NCI-H524 treated with DMSO at 0.1 percent for 48 hours (cell line): ENCODE results near the gene RBMS3.

ENCODE experiments used
- DNase-seq: peaks from one replicate; lab custom pipeline; 2025; lab: John Stamatoyannopoulos, UW

Gene RBMS3

DNA sequence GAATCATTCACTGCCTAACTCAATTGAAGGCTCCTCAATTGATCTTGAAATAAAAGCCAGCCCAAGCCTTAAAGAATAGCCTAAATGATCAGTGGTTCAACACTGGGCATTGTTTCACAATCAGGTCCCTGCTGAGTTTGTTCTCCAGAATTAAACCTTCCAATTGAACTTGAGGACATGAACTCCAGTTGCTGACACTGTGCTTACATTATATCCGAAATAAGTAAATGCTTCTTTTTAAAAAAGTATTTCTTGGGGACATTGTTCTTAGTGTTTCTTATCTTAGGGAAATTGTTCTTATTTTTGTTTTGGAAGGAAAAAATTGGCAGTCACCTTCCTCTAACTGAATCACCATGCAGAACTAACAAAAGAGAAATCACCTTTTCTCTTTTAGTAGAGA is 450.2 kb downstream of the RBMS3 start:
- DNase-seq: no peak

DNA sequence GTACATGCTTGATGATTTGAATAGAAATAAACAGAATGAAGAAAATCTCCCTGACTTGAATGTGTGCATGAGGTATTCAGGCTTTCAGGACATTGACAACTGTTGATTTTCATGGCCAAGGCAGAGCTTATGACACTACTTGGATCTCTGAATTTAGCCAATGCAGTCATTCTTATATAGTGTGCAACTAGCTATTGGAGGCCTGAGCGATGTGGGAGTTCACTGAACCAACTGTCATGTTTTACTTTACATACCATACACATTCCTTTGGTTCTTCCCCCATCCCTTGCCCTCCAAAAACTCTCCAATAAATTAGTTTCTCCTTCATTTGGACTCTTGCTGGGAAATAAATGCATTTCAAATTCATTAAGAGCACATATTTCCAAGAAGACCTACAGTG is 460.4 kb downstream of the RBMS3 start:
- DNase-seq: no peak

DNA sequence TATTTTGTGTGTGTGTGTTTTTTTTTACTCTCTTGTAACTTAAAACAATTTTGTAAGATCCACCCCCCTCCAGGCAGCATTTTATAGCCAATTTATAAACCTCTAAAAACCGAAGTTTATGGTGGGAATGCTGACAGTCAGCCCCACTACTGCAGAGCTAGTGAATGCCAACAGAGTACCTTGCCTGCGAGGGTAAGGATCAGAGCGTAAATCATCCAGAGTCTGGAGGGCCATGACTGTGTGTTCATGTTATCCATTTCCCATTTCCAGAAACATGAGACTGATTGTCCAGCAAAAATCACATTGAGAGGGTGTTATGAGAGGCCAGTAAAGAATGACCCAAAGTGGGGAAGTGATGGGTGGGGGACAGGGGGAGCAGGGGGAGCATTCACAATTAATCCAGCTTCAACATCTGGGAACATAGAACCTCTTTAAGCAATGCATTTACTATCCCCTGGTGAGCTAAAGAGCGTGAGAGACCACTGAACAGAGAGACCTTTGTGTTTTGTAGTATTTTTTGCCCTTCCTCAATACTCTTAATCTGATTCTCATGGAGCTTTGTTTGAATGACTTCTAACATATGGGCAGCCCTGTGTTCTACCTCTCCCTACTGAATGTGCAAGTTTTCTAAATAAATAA is 464.5 kb downstream of the RBMS3 start:
- no peak for DNase-seq

DNA sequence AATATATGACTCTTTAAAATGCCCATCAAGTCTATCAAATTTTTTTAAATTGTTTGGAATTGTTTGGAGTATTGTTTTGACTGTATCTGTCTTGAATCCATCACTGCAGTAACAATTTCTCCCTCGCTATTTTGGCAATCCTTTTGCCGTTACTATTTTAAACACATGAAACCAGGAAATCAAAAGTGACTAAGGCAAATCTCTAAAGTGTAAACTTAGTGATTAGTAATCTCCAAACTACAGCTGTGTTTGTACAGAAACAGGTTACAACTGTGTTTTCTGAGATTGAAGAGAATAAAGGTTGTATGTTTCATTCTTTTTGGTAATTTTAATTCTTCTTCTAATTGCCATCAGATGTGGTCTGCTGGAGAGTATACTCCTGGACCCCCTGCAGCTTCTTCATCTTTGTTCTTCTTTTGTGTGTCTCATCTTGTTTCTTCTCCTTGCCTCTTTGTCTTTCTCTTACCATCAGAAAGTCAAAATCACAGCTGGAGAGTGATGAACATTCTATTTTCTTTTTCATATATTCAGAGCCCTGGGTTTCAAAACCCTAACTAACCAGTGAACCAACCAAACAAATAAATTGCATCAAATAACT is 465.4 kb downstream of the RBMS3 start:
- no peak for DNase-seq

DNA sequence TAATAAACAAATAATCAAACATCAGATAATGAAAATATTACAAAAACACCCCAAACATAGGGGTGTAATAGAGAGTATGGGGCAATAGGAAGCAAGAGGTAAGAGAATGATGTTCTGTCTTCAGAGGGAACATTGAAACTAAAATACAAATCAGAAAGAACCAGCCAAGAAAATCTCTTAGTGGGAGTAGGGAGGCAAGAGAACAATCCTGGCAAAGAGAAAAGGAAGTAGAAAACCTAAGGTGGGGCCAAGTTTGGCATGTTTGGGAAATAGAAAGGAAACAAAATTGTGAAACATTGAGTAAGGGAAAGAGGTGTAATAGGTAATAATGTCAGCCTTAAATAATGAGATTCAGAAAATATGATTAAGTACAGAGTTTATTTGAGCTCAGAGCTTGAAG is 467.1 kb downstream of the RBMS3 start:
- DNase-seq: no peak

DNA sequence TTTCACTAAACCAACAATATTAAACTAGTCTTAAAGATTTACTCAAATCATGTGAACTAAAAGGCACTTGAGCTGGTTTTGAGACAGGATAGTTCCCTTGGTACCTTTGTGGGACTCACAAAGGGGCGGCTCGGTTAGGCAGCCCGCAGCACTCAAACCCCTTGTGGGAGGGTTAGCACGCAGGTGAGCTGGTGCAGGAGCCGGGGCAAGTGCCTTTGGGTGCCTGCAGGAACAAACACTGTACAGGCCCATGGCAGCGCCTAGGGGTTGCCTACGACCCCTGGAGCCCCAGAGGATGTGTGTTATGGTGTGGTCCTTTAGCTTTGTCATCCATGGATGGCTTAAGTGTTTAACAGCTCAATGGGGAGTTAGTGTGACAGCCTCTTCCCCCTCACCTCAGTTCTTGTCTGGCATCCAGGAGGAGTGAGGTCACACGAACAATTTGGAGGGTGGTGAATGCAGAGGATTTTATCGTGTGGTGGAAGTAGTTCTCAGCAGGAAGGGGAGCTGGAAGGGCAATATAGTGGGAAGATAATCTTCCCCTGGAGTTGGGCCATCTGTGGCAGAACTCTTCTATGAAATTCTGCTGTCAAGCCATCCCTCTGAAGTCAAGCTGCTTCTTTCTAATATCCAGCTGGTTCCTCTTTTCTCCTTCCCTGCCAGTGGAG is 470.9 kb downstream of the RBMS3 start:
- peak; percentile 2 for DNase-seq

DNA sequence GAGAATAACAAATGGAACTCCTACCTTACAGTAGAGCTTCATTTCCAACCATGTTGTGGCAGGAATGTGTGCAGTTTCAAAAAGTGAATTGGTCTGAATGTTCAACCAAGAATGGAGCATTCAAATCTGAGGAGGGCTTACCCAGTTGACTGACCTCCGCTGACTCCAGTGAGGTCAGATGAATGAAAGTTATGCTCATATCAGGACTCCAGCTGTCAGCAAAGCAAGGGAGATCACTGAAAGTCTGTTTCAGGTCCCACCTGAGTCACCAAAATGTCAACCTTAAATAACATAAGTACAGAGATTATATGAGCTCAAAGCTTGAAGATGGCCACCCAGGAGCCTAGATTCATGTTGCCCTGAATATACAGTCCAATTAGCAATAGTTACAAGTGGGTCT is 473.5 kb downstream of the RBMS3 start:
- no peak for DNase-seq

DNA sequence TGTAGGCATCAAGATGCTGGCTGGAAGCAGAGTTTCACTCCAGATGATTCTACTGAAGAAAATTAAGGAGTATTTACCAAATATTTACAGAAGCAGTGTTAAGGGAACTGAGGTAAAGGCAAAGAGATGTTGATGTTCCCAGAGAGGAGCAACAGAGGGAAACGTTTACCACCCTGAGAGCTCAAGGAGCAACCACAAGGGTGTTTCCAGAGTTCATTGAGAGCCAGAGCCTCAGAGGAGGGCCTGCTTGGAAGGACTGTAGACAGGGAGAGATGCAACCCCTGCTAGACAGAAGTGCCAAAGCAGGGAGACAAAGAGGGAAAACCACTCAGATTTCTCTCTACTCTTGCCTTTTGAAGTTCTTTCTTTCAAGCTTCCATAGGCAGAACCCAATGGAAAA is 474.5 kb downstream of the RBMS3 start:
- no peak for DNase-seq

DNA sequence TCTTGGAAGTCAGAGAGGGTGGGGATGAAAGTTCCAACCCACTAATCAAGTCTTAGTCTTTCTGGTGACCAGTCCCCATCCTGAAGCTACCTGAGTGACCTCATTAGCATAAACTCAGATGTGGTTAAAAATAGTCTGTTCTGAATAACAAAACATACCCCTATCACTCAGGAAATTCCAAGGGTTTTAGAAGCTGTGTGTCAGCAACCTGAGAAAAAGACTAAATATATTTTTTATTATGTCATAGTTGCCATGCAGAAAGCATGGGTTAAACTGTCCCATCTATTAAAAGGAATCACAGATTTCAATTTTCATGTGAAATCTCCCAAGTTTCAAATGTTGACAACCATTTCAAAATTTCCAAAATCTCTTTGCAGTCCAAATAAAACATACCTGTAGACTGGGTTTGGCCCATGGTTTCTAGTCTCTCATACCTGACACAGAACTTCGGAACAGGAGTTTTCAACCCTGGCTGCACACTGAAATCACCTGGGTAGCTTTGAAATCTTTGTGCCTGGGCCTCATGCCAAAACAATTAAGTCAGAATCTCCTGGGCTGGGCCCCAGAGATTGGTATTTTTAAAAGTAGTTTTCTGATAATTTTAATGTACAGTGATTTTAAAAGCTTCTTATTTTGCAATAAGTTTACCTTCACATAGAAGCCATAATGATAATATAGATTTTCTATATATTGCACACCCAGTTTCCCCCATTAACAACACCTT is 476.3 kb downstream of the RBMS3 start:
- DNase-seq: no peak

DNA sequence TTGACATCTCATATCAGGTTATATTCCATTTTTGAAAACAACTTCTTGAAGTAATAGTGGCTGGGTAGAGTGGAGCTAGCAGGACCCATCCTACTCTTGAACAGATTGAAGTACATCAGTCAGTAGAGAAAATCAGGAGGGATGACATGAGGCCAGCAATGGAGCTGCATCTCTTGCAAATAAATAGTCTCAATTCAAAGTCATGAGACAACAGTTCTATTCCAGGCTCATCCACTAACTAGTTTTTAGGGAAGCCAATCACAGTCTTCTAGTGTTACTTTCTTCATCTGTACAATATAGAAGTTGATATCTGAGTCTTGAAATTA is 477.2 kb downstream of the RBMS3 start:
- DNase-seq: no peak

DNA sequence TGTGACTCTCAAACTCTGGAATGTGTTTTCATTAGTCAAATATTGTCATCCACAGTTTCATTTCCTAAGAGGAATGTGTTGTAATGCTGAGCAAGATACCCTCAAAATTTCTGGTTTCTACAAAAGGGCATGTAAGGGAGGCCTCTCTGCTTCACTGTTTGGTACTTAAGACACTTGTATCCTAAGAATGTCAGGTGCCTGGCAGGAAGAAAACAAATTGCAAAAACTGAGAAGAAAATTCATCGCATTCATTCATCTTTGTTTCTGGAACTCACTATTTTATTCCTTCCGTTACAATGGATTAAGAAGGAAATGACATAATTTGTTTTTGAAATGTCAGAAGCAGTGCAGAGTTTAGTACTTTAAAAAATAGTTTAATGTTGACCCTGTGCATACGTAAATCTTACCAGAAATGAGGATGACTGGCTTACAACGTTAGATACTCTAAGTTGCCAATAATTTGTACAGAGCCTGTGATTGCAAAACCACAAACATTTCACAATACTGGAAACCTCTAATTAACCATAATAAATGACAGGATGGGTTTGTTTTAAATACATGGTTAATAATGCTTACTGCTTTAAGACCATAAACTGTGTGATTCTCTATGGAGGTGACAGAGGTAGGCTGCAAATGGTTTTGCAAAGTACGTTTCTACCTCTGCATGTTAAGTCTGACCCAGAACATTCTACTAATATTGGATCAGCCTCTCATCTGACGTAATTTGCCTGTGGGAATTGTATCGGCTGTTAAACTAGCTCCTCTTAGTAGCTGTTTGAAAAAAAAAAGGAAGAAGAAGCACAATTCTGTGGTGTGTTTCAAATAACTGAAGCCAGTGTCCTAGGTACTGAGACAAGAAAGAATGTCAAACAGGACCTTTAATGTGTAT is 477.8 kb downstream of the RBMS3 start:
- DNase-seq: no peak

DNA sequence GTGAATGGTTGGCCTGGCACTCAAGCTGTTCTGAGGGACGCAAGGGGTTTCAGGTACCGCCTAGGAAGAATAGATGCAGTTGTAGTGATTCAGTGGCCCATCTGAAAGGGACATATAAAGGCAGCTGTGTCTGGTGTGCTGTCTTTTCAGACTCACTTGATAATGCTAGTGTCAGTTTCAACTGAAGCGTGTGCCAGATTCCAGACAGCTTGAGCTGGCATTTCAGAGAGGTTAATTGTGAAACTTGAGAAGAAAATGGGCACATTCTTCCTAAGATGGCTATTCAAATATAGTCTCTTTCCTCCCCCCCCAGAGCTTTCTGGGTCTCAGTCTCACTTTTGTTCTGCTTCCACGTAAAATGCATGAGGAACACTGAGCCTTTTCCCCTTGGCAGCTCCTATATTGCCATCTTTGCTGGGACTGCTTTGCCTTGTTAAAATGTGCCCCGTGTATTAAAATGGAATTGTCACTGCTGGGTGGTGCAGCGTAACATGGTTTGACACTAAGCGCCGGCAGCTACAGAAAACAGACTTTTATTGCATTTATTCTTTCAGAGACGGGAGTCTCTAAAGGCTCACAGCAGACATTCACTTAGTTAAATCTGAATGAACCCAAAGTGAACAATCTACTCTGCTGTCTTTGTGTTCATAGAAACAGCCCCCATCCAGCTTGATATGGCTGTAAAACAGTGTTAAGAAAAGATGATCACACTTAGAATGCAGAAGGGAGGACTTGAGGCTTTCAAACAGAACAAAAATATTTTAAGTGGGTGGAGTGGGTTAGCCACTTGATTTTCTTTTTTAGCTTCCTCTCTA is 478.7 kb downstream of the RBMS3 start:
- DNase-seq: peak; percentile 71

DNA sequence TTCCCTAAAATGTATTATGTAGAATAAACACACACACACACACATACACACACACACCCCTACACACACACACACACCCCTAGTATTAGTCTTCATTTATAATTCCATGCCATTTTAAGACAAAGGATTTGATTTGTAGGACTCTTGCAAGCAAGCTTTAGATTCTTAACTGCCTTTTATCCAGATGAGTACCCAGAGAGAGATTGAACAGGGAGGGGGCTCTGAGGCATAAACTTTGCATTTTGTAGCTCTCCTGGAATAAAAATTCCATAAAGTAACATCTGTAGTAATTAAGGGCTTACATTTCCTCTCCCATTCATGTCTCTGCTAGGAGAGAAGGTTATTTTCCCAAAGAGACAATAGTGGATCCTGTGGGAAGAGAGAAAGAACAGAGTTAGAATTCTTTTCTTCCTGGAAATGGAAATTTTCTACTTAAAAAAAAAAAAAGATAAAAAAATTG is 479.4 kb downstream of the RBMS3 start:
- peak; percentile 28 for DNase-seq

DNA sequence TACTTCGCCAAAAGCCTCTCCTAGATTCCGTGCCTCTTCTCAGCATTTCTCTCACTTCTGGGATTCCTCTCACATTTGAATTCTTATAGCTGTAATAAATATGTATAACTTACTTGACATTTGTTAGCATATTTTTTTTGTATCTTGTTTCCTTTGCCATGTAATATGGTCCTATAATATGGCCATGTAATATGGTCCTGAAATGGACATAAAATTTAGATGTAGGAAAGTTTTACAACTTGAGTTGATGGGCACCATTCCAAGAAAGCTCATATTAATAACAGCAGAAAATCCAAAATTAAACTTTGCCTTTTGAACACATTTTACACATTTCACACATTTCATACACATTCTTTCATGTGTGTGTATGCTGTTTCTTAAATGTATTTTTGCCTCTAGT is 480.6 kb downstream of the RBMS3 start:
- DNase-seq: no peak

DNA sequence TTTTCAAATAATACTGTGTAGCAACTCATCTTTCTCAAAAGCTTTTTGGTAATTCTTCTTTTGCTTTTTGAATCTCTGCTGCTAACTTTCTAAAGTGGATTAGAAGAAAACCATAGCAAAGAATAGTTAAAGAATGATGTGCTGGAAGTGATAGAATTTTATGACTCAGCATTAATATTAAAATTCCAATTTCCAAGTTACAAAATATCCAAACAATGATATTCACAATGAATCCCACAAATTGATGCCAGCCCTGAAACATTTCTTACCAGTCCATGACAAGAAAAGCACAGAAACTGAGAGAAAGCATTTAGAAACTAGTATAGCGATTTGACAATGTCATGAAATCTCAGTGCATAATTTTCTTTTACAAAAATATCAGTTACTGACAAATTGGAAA is 482.2 kb downstream of the RBMS3 start:
- no peak for DNase-seq

DNA sequence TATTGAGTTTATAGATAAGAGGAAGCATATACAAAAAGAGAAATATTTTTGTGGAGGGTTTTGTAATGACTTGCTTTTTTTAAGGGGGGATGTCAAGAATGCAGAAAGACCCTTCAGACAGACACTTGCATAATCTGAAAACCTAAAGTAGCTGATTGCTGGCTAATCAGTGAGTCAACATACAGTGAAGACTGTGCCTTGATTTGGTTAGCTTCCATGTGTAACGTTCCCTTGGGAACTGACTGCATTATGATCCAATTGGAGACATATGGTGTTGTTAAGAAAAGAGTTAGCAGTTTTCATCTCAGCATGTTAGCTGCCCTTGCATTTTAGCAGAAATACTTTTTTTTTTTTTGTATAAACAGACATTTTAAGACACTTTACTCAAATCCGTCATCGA is 483.2 kb downstream of the RBMS3 start:
- peak; percentile 90 for DNase-seq

DNA sequence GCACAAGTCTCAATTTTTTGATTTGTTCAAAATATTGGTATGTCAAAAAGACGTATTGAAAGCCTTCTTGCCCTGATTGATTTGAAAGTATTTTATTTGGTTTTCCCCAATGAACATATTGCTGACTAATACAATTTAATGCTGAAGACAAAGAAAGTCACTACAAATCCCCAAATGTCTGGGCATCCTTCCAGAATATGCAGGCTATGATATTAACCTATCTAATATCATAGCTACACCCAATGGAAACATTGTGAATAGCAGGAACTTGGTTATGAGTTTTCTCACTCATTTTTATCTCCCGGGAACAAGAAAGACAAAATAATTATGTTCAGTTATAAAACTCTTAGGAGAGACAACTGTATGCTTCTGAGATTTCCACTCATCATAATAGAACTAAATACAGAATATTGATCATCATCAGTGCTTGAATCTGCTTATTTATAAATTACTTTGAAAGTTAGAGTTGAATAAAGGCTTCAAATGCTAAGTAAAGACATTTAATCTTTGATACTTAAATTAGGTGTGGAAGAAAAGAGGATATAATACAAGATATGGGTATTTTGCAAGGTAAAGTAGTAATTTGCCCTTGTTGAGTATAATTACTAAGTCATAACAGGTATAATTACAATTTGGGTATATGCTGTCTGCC is 483.9 kb downstream of the RBMS3 start:
- peak; percentile 64 for DNase-seq

DNA sequence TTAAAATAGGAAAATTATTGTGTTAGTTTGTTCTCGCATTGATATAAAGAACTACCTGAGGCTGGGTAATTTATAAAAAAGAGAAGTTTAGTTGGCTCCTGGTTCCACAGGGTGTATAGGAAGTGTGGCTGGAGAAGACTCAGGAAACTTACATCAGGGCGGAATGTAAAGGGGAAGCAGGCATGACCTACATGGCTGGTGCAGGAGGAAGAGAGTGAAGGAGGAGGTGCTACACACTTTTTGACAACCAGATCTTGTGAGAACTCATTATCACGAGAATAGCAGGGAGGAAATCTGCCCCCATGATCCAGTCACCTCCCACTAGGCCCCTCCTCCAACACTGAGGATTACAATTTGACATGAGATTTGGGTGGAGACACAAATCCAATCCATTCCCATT is 490.7 kb downstream of the RBMS3 start:
- DNase-seq: no peak

DNA sequence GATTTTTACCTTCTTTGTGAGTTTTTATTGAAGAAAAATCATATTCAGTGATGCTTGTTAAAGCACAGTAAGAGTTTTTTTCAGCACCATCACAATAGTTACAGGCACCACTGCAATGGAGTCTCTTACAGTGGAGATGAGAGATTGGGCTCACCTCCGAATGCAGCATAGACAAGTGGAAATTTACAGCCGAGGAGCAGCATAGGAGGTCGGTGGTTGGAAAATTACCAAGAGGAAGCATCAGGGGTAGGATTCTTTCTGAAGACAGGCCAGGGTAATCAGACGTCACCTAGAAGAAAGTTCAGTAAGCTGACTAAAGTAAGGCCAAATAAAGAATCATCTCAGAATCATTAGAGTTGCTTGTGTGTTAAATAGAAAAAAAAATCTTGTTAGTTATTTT is 491.6 kb downstream of the RBMS3 start:
- no peak for DNase-seq

DNA sequence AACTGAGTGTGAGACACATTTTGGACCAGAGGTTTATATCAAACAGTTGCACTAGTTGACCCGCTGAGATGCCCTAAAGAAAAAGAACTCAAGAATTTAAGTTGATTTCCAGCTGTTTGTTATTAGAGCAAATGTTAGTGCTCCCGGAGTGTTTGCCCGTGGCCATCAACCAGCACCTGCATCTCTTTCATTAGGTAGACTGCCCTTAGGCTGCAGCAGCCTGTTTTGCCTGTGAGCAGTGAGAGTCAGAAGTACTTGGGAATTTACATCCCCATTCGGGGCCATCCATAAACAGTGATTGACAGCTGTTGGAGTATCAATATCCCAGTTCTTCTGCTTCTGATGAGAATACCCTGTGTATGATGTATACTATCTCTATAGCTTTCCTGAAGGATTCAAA is 492.6 kb downstream of the RBMS3 start:
- no peak for DNase-seq

DNA sequence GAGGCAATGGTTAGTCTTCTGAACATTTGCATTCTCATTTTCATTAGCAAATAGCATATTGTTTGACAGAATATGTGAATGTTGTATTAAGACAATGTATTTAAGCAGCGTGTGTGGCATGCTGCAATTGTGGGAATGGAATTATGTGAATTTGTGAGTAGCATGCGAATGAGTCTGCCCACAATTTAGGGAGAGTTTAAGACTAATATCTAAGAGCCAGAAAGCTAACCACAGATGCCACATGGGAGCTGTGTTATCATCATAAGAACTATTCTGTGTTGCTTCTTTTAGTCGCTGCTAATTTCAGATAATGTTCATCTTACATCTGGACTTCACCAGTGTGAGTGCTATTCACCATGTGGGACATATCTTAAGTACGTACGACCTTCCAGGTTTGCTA is 494.5 kb downstream of the RBMS3 start:
- DNase-seq: no peak
